ENCODE data around the gene PTPRM.

DNA sequence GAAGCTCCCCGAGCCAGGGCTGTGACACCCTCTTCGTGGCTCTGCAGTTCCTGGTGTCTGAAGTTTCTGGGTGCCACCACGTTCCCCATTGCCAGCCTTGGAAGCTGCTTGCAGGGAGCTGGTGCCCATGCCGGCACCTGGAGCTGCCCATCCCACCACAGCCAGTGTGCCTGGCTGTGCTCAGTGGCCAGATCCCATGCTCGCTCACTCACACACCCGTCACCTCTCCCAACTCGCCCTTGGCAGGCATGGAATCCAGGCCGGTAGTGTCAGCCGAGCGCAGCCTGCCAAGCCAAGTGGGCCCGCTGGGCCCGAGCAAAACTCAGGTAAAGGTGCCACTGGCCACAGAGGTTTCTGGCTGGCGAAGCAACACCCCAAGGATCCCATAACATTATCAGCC lies 370.2 kb downstream of the PTPRM start:
- no peak for TF ChIP-seq POLR2A (IDR thresholded peaks at IDR 0.05; ENCODE audit: low read depth)
- no peak for TF ChIP-seq EP300 (IDR thresholded peaks at IDR 0.05)
- TF ChIP-seq, protein P1, sequence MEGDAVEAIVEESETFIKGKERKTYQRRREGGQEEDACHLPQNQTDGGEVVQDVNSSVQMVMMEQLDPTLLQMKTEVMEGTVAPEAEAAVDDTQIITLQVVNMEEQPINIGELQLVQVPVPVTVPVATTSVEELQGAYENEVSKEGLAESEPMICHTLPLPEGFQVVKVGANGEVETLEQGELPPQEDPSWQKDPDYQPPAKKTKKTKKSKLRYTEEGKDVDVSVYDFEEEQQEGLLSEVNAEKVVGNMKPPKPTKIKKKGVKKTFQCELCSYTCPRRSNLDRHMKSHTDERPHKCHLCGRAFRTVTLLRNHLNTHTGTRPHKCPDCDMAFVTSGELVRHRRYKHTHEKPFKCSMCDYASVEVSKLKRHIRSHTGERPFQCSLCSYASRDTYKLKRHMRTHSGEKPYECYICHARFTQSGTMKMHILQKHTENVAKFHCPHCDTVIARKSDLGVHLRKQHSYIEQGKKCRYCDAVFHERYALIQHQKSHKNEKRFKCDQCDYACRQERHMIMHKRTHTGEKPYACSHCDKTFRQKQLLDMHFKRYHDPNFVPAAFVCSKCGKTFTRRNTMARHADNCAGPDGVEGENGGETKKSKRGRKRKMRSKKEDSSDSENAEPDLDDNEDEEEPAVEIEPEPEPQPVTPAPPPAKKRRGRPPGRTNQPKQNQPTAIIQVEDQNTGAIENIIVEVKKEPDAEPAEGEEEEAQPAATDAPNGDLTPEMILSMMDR (IDR thresholded peaks at IDR 0.05) = no peak

All from esophagus muscularis mucosa (tissue), 4 donors.